A549 (cell line): Measurements from ENCODE around the gene IGSF3. TPM values are rescaled to one million over a fixed set of nuclear protein-coding genes. Genes with fewer than 3 reads are reported as not detected.

Experiments used
- ATAC-seq, 2 experiments: fragments of 200-7000 bp in 1 of 2; fragments of >200 bp in 1 of 2; cut with Nextera tagmentation in 1 of 2; cut with Tn5 transposase in 1 of 2; 3 replicates each; pipeline versions ENCODE4 v1.8.0 to v1.9.1; 2018 to 2020; ENCODE audit warnings: mild to moderate bottlenecking in 1 of 2, moderate library complexity in 1 of 2
- CTCF ChIA-PET: fragments of 300-600 bp; sonication (Branson Sonifier 250); formaldehyde crosslinking; extraction: SDS; loops from one replicate; lab custom pipeline; 2021; ENCODE audit warnings: antibody characterized with exemption, inconsistent platforms; lab: Yijun Ruan, JAX
- POLR2A ChIA-PET: fragments of 350-600 bp; formaldehyde crosslinking; extraction: SDS; loops from one replicate; lab custom pipeline; 2021; ENCODE audit warnings: antibody characterized with exemption, inconsistent platforms; lab: Yijun Ruan, JAX
- DNase-seq, 2 experiments: peaks; one replicate each; pipeline versions ENCODE4 v3.0.0 to v3.0.0-alpha.2; 2011 to 2016; ENCODE audit warnings: low read depth in 1 of 2, low spot score in 1 of 2
- FAIRE-seq: peaks from 2 replicates; lab custom pipeline; 2011; peaks lifted over from hg19 to GRCh38; lab: Jason Lieb, UNC
- H3K27ac ChIP-seq, 2 experiments: fragments of >200 bp; sonication (Bioruptor Twin); formaldehyde crosslinking; 3 replicates each; pipeline ENCODE4 v1.5.1; 2016 to 2017
- H3K4me1 ChIP-seq: fragments of >200 bp; sonication (Bioruptor Twin); formaldehyde crosslinking; 3 replicates; pipeline ENCODE4 v1.6.1; 2016
- H3K4me2 ChIP-seq: fragments of >200 bp; sonication (Bioruptor Twin); formaldehyde crosslinking; 3 replicates; pipeline ENCODE4 v1.6.1; 2016
- H3K4me3 ChIP-seq: fragments of >200 bp; sonication (Bioruptor Twin); formaldehyde crosslinking; 3 replicates; pipeline ENCODE4 v1.5.1; 2016
- H3K9me3 ChIP-seq: fragments of >200 bp; sonication (Bioruptor Twin); formaldehyde crosslinking; 3 replicates; pipeline ENCODE4 v1.6.1; 2016
- CHD2 ChIP-seq: fragments of 150-350 bp; IDR thresholded peaks from 2 replicates; pipeline ENCODE4 v1.6.1; 2014; ENCODE audit warnings: low read length; ENCODE audit not compliant: partially characterized antibody
- CHD4 ChIP-seq: fragments of 200-600 bp; sonication (generic); IDR thresholded peaks from 2 replicates; pipeline ENCODE4 v1.6.1; 2016; ENCODE audit warnings: antibody characterized with exemption, mild to moderate bottlenecking, borderline replicate concordance
- ESRRA ChIP-seq: fragments of 150-350 bp; IDR thresholded peaks from 2 replicates; pipeline ENCODE4 v1.6.1; 2014; ENCODE audit warnings: mild to moderate bottlenecking, low read length, borderline replicate concordance
- FOSB ChIP-seq: fragments of 250-450 bp; sonication (Bioruptor Pico); IDR thresholded peaks from 2 replicates; pipeline ENCODE4 v1.5.0; 2020; ENCODE audit warnings: mild to moderate bottlenecking, moderate library complexity
- FOXS1 ChIP-seq: fragments of 250-450 bp; sonication (Bioruptor Pico); IDR thresholded peaks from 2 replicates; pipeline ENCODE4 v1.5.0; 2020; ENCODE audit warnings: mild to moderate bottlenecking, moderate library complexity
- GATA3 ChIP-seq: IDR thresholded peaks from 2 replicates; pipeline ENCODE4 v1.6.1; 2012; ENCODE audit warnings: borderline replicate concordance
- HOXB13 ChIP-seq: fragments of 250-450 bp; sonication (Bioruptor Pico); IDR thresholded peaks from 2 replicates; pipeline ENCODE4 v1.5.0; 2020; ENCODE audit warnings: low read depth, mild to moderate bottlenecking, moderate library complexity
- POLR2A ChIP-seq: IDR thresholded peaks from 2 replicates; pipeline ENCODE4 v1.6.1; 2012; ENCODE audit warnings: mild to moderate bottlenecking, low read length
- RAD21 ChIP-seq, 2 experiments: fragments of >200 bp in 1 of 2; sonication (Bioruptor Twin) in 1 of 2; formaldehyde crosslinking in 1 of 2; IDR thresholded peaks in 1 of 2; conservative IDR thresholded peaks in 1 of 2; 2 replicates in 1 of 2; 3 replicates in 1 of 2; pipeline ENCODE4 v1.6.1; 2012 to 2018; ENCODE audit warnings: inconsistent platforms in 1 of 2
- RFX5 ChIP-seq: fragments of 450-650 bp; IDR thresholded peaks from 2 replicates; pipeline ENCODE4 v1.7.1; 2014; ENCODE audit warnings: antibody characterized with exemption, mild to moderate bottlenecking, moderate library complexity
- SMC3 ChIP-seq: fragments of >200 bp; sonication (Bioruptor Twin); formaldehyde crosslinking; IDR thresholded peaks from 3 replicates; pipeline ENCODE4 v1.6.1; 2018; ENCODE audit warnings: inconsistent platforms
- SREBF2 ChIP-seq: fragments of 450-650 bp; IDR thresholded peaks from 2 replicates; pipeline ENCODE4 v1.6.1; 2014; ENCODE audit warnings: mild to moderate bottlenecking, moderate library complexity
- ZFP36 ChIP-seq: fragments of 450-650 bp; IDR thresholded peaks from 2 replicates; pipeline ENCODE4 v1.6.1; 2014; ENCODE audit warnings: borderline replicate concordance; ENCODE audit not compliant: partially characterized antibody
- ZNF302 ChIP-seq: fragments of 250-450 bp; sonication (Bioruptor Pico); IDR thresholded peaks from 2 replicates; pipeline ENCODE4 v1.9.0; 2021; ENCODE audit warnings: inconsistent platforms, mild to moderate bottlenecking, moderate library complexity
- WGBS: methylation state at CpG from one replicate; pipeline ENCODE4 v1.1.6; 2017; ENCODE audit errors: missing lambda C conversion rate; 5-methylcytosine and 5-hydroxymethylcytosine counted together
- polyA plus RNA-seq, 4 experiments: library from polyadenylated mRNA; depleted of rRNA in 3 of 4; stranded (reverse); fragments of >200 nt; fragmentation: RNase III in 1 of 4; extraction: RNeasy Plus Mini Kit Qiagen cat#74134 plus additional on column Dnase treatment in 1 of 4; gene quantifications; 2 replicates in 3 of 4; 3 replicates in 1 of 4; pipeline ENCODE4 v1.2.3, GENCODE V29; 2011 to 2017
- TF ChIP-seq, protein P1 (sequence below): fragments of 450-650 bp; IDR thresholded peaks from 2 replicates; pipeline ENCODE4 v1.6.1; 2014; ENCODE audit warnings: antibody characterized with exemption
- TF ChIP-seq, protein P2 (sequence below): IDR thresholded peaks from 2 replicates; pipeline ENCODE4 v1.6.1; 2012
- TF ChIP-seq, protein P3 (sequence below): fragments of >200 bp; sonication (Bioruptor Twin); formaldehyde crosslinking; IDR thresholded peaks from 3 replicates; pipeline ENCODE4 v1.6.1; 2016
- TF ChIP-seq, protein P4 (sequence below): fragments of 250-450 bp; sonication (Bioruptor Pico); IDR thresholded peaks from 2 replicates; pipeline ENCODE4 v1.5.0; 2020; ENCODE audit warnings: low read depth, mild to moderate bottlenecking, moderate library complexity
- TF ChIP-seq, protein P5 (sequence below): fragments of 200-600 bp; sonication (generic); IDR thresholded peaks from 2 replicates; pipeline ENCODE4 v1.6.1; 2016; ENCODE audit warnings: antibody characterized with exemption, mild to moderate bottlenecking, moderate library complexity
- TF ChIP-seq, protein P6 (sequence below): IDR thresholded peaks from 2 replicates; pipeline ENCODE4 v1.6.1; 2012; ENCODE audit warnings: low read depth, borderline replicate concordance

Gene IGSF3
- polyA plus RNA-seq, 2 of the 4 experiments (the other 2 are of a cell fraction): 18.5 to 21.9 TPM

DNA sequence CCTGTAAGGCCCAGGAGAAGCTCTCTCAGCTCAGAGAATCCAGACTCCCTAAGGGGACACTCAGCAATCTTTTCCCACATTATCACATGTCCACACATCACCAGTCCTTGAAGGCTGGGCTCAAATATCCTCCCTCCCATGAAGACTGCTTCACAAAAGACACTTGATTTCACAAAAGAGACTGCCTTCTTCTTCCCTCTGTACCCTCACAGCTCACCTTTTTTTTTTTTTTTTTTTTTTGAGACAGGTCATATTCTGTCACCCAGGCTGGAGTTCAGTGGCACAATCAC is 98.2 kb downstream of the IGSF3 start:
- Histone ChIP-seq H3K9me3 (no peaks in the 10 kb centered on the region), H3K4me1 (peaks cover 39% of the 10 kb centered on the region), H3K4me2 (peak overlapping the region; percentile 90), H3K27ac (peak overlapping the region in 1 of 2 experiments; percentile 100; a peak in 3 of 6 replicates), H3K4me3 (peak overlapping the region; percentile 79; the same call in 1 of the 3 replicates)
- ChIA-PET CTCF (interaction anchor here (0.7 to 0.8 kb wide), 2 partner anchors 11 to 430 kb away, joined by 3 to 5 read pairs; no protein-coding TSS in a partner anchor), POLR2A (interaction anchor here (0.6 kb wide), 1 partner anchor 316 kb away, joined by 6 read pairs; no protein-coding TSS in a partner anchor)
- FAIRE-seq (no peak), ATAC-seq (no peak), DNase-seq (no peak)
- no peak for TF ChIP-seq ZNF302 (CRISPR knock-in tag)
- TF ChIP-seq, protein P1, sequence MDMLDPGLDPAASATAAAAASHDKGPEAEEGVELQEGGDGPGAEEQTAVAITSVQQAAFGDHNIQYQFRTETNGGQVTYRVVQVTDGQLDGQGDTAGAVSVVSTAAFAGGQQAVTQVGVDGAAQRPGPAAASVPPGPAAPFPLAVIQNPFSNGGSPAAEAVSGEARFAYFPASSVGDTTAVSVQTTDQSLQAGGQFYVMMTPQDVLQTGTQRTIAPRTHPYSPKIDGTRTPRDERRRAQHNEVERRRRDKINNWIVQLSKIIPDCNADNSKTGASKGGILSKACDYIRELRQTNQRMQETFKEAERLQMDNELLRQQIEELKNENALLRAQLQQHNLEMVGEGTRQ: no peak
- TF ChIP-seq, protein P2, sequence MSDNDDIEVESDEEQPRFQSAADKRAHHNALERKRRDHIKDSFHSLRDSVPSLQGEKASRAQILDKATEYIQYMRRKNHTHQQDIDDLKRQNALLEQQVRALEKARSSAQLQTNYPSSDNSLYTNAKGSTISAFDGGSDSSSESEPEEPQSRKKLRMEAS: no peak

DNA sequence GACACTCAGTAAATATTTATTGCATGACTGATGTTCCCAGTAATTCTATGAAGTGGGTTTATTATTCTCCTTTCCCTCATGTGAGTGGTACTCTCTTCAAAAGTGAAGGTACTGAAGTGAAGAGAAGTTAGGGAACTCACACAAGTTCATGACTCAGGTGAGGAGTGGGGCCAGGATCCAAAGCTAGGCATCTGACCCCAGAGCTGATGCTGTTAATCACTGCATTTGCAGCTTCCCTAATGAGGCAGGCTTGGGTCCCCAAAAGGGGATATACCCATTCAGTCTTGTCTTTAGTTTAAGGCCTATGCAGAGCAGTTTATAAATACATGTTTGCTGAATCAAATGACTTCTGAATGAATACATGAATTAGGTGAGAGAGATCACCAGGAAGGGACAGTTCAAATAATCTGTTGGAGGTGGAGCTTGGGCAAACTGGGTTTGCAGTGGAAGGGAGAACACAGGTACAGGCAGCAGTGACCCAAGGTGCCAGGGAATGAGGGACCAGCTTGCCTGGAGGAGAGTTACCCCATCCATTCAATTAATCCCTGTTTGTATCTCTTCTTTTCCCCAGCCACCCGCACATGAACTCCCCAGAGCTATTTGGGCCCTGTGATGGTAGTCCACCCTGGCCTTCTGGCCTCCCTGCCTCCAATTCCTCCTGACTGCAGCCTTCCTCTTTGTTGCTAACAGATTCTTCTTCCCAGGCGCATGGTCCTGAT is 98.7 kb downstream of the IGSF3 start:
- peaks cover 39% of the 10 kb centered on the region for H3K4me1 ChIP-seq
- ATAC-seq: no peak
- no peaks in the 10 kb centered on the region for H3K9me3 ChIP-seq
- ChIA-PET CTCF (interaction anchor here (0.7 to 0.8 kb wide), 2 partner anchors 10 to 430 kb away, joined by 3 to 5 read pairs; no protein-coding TSS in a partner anchor), POLR2A (interaction anchor here (0.6 kb wide), 1 partner anchor 316 kb away, joined by 6 read pairs; no protein-coding TSS in a partner anchor)
- H3K4me2 ChIP-seq: peak overlapping the region; percentile 90
- no peak overlapping the region for H3K4me3 ChIP-seq
- 100% methylated on average over 2 of the region's 2 CpGs for WGBS
- 0 out of 6 replicates have a peak overlapping the region, but pooled peaks of 1 of the 2 experiments have one; percentile 13 for H3K27ac ChIP-seq
- no peak for FAIRE-seq
- no peak for DNase-seq
- TF ChIP-seq FOSB (CRISPR knock-in tag) (no peak), CHD4 (no peak)

DNA sequence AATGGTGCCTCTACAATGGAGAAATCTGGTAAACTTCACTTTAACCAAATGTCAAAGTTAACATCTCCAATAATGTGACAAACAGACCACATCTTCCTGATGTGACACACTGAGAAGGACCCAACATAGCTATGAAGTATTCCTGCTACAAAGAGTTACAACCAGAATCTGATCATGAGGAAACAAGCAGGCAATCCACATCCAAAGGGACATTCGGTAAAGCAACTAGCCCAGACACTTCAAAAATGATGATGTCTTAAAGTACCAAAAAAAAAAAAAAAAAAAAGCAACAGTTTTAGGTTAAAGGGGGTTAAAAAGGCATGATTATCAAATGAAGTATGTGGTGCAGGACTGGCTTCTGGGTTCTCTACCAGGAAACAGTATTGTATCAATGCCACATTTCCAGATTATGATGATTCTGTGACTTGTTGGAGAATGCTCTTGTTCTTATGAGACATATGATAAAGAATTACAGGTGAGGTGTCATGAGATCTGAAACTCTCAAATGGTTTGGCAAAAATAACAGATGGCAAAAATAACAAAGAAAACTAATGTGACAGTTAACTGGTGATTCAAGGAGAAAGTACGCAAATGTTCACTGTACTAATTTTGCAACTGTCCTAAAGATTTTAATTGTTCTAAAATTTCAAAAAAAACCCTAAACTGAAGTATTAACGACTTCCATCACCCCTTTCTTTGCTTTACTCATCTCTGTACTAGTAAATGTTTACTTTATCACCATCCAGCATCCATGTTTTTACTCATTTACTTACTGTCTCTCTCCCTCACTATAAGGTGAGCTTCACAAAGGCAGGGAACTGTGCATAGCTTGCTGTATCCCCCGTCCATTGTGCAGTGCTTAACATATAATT is 99.5 kb downstream of the IGSF3 start:
- ChIA-PET POLR2A (no interaction called here), CTCF (no interaction called here)
- Histone ChIP-seq H3K9me3 (no peaks in the 10 kb centered on the region), H3K4me2 (0 out of 3 replicates have a peak overlapping the region, but pooled peaks have one; percentile 90), H3K4me1 (peaks cover 39% of the 10 kb centered on the region), H3K27ac (no peak overlapping the region), H3K4me3 (no peak overlapping the region)
- TF ChIP-seq FOXS1 (CRISPR knock-in tag): no peak
- DNase-seq: no peak
- ATAC-seq: no peak
- no peak for FAIRE-seq
- 68% methylated on average over 4 of the region's 4 CpGs for WGBS

DNA sequence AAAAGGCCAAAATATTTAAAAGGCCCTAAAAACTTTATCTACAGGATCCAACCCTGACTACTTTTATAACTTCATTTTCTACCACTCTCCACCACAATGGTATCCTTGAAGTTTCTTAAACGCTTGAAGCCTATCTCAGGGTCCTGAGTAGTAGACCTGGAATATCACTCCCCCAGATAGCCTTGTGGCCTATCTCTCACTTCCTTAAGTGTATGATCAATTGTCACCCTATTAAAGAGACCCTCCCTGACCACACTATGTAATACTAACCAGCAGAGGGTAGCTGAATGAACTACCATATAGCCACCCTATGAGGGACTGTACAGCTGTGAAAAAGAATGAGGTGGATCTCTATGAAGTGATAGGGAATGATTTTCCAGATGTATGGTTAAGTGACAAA is 102.3 kb downstream of the IGSF3 start:
- WGBS: 95% methylated on average over 1 of the region's 1 CpG
- no peak for FAIRE-seq
- peaks cover 31% of the 10 kb centered on the region for H3K4me1 ChIP-seq
- no peak for TF ChIP-seq SREBF2
- TF ChIP-seq RAD21 (conservative IDR thresholded peaks at IDR 0.05 in 1 of 2, IDR thresholded peaks at IDR 0.05 in 1 of 2): no peak
- TF ChIP-seq RFX5: no peak
- TF ChIP-seq, protein P3, sequence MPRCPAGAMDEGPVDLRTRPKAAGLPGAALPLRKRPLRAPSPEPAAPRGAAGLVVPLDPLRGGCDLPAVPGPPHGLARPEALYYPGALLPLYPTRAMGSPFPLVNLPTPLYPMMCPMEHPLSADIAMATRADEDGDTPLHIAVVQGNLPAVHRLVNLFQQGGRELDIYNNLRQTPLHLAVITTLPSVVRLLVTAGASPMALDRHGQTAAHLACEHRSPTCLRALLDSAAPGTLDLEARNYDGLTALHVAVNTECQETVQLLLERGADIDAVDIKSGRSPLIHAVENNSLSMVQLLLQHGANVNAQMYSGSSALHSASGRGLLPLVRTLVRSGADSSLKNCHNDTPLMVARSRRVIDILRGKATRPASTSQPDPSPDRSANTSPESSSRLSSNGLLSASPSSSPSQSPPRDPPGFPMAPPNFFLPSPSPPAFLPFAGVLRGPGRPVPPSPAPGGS: no peak
- TF ChIP-seq, protein P4, sequence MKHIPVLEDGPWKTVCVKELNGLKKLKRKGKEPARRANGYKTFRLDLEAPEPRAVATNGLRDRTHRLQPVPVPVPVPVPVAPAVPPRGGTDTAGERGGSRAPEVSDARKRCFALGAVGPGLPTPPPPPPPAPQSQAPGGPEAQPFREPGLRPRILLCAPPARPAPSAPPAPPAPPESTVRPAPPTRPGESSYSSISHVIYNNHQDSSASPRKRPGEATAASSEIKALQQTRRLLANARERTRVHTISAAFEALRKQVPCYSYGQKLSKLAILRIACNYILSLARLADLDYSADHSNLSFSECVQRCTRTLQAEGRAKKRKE (CRISPR knock-in tag): no peak
- TF ChIP-seq SMC3: no peak
- no peak for TF ChIP-seq ZFP36
- no peak for TF ChIP-seq POLR2A
- no peak for TF ChIP-seq ESRRA
- TF ChIP-seq, protein P5, sequence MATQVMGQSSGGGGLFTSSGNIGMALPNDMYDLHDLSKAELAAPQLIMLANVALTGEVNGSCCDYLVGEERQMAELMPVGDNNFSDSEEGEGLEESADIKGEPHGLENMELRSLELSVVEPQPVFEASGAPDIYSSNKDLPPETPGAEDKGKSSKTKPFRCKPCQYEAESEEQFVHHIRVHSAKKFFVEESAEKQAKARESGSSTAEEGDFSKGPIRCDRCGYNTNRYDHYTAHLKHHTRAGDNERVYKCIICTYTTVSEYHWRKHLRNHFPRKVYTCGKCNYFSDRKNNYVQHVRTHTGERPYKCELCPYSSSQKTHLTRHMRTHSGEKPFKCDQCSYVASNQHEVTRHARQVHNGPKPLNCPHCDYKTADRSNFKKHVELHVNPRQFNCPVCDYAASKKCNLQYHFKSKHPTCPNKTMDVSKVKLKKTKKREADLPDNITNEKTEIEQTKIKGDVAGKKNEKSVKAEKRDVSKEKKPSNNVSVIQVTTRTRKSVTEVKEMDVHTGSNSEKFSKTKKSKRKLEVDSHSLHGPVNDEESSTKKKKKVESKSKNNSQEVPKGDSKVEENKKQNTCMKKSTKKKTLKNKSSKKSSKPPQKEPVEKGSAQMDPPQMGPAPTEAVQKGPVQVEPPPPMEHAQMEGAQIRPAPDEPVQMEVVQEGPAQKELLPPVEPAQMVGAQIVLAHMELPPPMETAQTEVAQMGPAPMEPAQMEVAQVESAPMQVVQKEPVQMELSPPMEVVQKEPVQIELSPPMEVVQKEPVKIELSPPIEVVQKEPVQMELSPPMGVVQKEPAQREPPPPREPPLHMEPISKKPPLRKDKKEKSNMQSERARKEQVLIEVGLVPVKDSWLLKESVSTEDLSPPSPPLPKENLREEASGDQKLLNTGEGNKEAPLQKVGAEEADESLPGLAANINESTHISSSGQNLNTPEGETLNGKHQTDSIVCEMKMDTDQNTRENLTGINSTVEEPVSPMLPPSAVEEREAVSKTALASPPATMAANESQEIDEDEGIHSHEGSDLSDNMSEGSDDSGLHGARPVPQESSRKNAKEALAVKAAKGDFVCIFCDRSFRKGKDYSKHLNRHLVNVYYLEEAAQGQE: no peak
- no peak for TF ChIP-seq CHD2
- TF ChIP-seq, protein P6, sequence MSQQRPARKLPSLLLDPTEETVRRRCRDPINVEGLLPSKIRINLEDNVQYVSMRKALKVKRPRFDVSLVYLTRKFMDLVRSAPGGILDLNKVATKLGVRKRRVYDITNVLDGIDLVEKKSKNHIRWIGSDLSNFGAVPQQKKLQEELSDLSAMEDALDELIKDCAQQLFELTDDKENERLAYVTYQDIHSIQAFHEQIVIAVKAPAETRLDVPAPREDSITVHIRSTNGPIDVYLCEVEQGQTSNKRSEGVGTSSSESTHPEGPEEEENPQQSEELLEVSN: no peak
- no peak for TF ChIP-seq HOXB13 (CRISPR knock-in tag)
- no peak for TF ChIP-seq GATA3
- TF ChIP-seq, all 56 proteins: peak for 0
- Histone ChIP-seq H3K27ac (no peak overlapping the region), H3K4me2 (no peak overlapping the region), H3K9me3 (no peaks in the 10 kb centered on the region), H3K4me3 (no peak overlapping the region)
- ChIA-PET CTCF (no interaction called here), POLR2A (no interaction called here)
- DNase-seq: no peak
- ATAC-seq: no peak
